HepG2 (cell line): ENCODE measurements around the gene KIF24. TPM values are rescaled to one million over a fixed set of nuclear protein-coding genes. Genes with fewer than 3 reads are reported as not detected.

Experiments used
- ATAC-seq: fragments of 200-7000 bp; cut with Tn5 transposase; 3 replicates; pipeline ENCODE4 v1.9.1; 2020; ENCODE audit warnings: mild to moderate bottlenecking, moderate library complexity
- BruUV-seq: library from RNA; stranded (reverse); fragments of 400-500 nt; replicated peaks from 2 replicates; lab custom pipeline; 2021; lab: Mats Ljungman, UMichigan
- CTCF ChIA-PET: fragments of 300-600 bp; formaldehyde crosslinking; extraction: SDS; loops from one replicate; lab custom pipeline; 2021; ENCODE audit warnings: low total read pairs, inconsistent platforms, low intra/inter-chr PET ratio; lab: Yijun Ruan, JAX
- POLR2A ChIA-PET: fragments of 350-600 bp; sonication (Branson Sonifier 250); formaldehyde crosslinking; loops from one replicate; lab custom pipeline; 2020; ENCODE audit warnings: antibody characterized with exemption, inconsistent platforms; lab: Yijun Ruan, JAX
- DNase-seq: peaks from one replicate; pipeline ENCODE4 v3.0.0-alpha.2; 2015; ENCODE audit warnings: low spot score
- FAIRE-seq: peaks from 3 replicates; lab custom pipeline; 2011; peaks lifted over from hg19 to GRCh38; lab: Jason Lieb, UNC
- H2AFZ ChIP-seq: one replicate; pipeline ENCODE4 v1.6.1; 2011; ENCODE audit warnings: low read length, inconsistent platforms
- H3K27ac ChIP-seq: fragments of 300-600 bp; 3 replicates; pipeline ENCODE4 v1.8.0; 2011; ENCODE audit warnings: mixed run types, mild to moderate bottlenecking, mixed read lengths, low read length, inconsistent platforms; ENCODE audit not compliant: insufficient read depth; ENCODE audit errors: extremely low read length
- H3K27me3 ChIP-seq, 2 experiments: fragments of 200-600 bp in 1 of 2; 2 replicates in 1 of 2; 3 replicates in 1 of 2; pipeline versions ENCODE4 v1.6.0 to v1.8.0; 2011; ENCODE audit warnings: low read length in 2 of 2, mild to moderate bottlenecking in 2 of 2, moderate library complexity in 2 of 2, inconsistent platforms in 1 of 2; ENCODE audit not compliant: insufficient read depth in 2 of 2, control insufficient read depth in 1 of 2
- H3K36me3 ChIP-seq, 2 experiments: fragments of 200-600 bp in 1 of 2; replicated peaks in 1 of 2; 2 replicates in 1 of 2; 3 replicates in 1 of 2; pipeline versions ENCODE4 v1.5.1 to v1.8.0; 2011; ENCODE audit warnings: low read length in 2 of 2, inconsistent platforms in 1 of 2; ENCODE audit not compliant: insufficient read depth in 2 of 2, control insufficient read depth in 1 of 2
- H3K4me1 ChIP-seq: 2 replicates; pipeline ENCODE4 v1.5.1; 2012; ENCODE audit warnings: low read length, inconsistent platforms; ENCODE audit not compliant: insufficient read depth
- H3K4me2 ChIP-seq: 2 replicates; pipeline ENCODE4 v1.6.0; 2011; ENCODE audit warnings: low read depth, low read length, inconsistent platforms
- H3K4me3 ChIP-seq, 3 experiments: fragments of 200-600 bp in 1 of 3; sonication (generic), shearing (Covaris generic) in 1 of 3; replicated peaks in 1 of 3; 2 replicates each; pipeline ENCODE4 v1.5.1; 2011 to 2016; ENCODE audit warnings: low read length in 3 of 3, inconsistent platforms in 2 of 3, low read depth in 2 of 3, mild to moderate bottlenecking in 2 of 3, control low read depth in 1 of 3, mixed read lengths in 1 of 3; ENCODE audit not compliant: insufficient read depth in 1 of 3
- H3K79me2 ChIP-seq: one replicate; pipeline ENCODE4 v1.6.1; 2011; ENCODE audit warnings: low read length, inconsistent platforms; ENCODE audit not compliant: insufficient read depth
- H3K9ac ChIP-seq: 2 replicates; pipeline ENCODE4 v1.6.0; 2011; ENCODE audit warnings: mild to moderate bottlenecking, low read depth, low read length, inconsistent platforms; ENCODE audit not compliant: insufficient read depth
- H3K9me3 ChIP-seq: 2 replicates; pipeline ENCODE4 v1.5.1; 2012; ENCODE audit warnings: mild to moderate bottlenecking, low read length
- H4K20me1 ChIP-seq: 2 replicates; pipeline ENCODE4 v1.6.0; 2011; ENCODE audit warnings: inconsistent platforms, mild to moderate bottlenecking, low read length, moderate library complexity; ENCODE audit not compliant: insufficient read depth
- ETV5 ChIP-seq: IDR thresholded peaks from 2 replicates; pipeline ENCODE4 v1.6.1; 2018; ENCODE audit warnings: missing biosample characterization, missing genetic modification reagents, inconsistent platforms, borderline replicate concordance
- GTF3A ChIP-seq: sonication (generic); formaldehyde crosslinking; conservative IDR thresholded peaks from 2 replicates; pipeline ENCODE4 v1.4.0; 2020; ENCODE audit warnings: mild to moderate bottlenecking, missing genetic modification reagents
- KDM3A ChIP-seq: IDR thresholded peaks from 2 replicates; pipeline ENCODE4 v1.6.1; 2018; ENCODE audit warnings: low read depth, missing compliant biosample characterization
- KIAA2018 ChIP-seq: sonication (generic); formaldehyde crosslinking; IDR thresholded peaks from 2 replicates; pipeline ENCODE4 v1.5.0; 2020; ENCODE audit warnings: mild to moderate bottlenecking, missing genetic modification reagents, borderline replicate concordance
- MEIS1 ChIP-seq: sonication (generic); formaldehyde crosslinking; IDR thresholded peaks from 2 replicates; pipeline ENCODE4 v1.9.0; 2021; ENCODE audit warnings: mild to moderate bottlenecking, missing genetic modification reagents, moderate library complexity, borderline replicate concordance
- RBM39 ChIP-seq: fragments of 200-400 bp; formaldehyde crosslinking; IDR thresholded peaks from one replicate; pipeline ENCODE4 v1.6.1; 2018; ENCODE audit warnings: antibody characterized with exemption, mild to moderate bottlenecking, low read depth, low read length; ENCODE audit not compliant: poor library complexity, severe bottlenecking
- ZNF383 ChIP-seq: sonication (generic); formaldehyde crosslinking; IDR thresholded peaks from 2 replicates; pipeline ENCODE4 v1.4.0; 2020; ENCODE audit warnings: missing genetic modification reagents, mild to moderate bottlenecking, borderline replicate concordance
- ZNF678 ChIP-seq: sonication (generic); formaldehyde crosslinking; IDR thresholded peaks from 2 replicates; pipeline ENCODE4 v1.4.0; 2020; ENCODE audit warnings: mild to moderate bottlenecking, missing genetic modification reagents
- WGBS: methylation state at CpG from one replicate; pipeline ENCODE4 v1.1.6; 2017; ENCODE audit warnings: low lambda C conversion rate; 5-methylcytosine and 5-hydroxymethylcytosine counted together
- in situ Hi-C: cut with HindIII; loops from 2 replicates; pipeline ENCODE4 v1.10.0; 2017; ENCODE audit warnings: low pct_unique_long_range_greater_than_20kb; ENCODE audit not compliant: extremely low pct_ligation_motif_present
- intact Hi-C: fragments of 100-400 bp; cut with micrococcal nuclease; formaldehyde crosslinking; loops from one replicate; pipeline ENCODE4 v1.10.0; 2022; ENCODE audit not compliant: unreplicated experiment
- polyA plus RNA-seq, 8 experiments: library from polyadenylated mRNA; depleted of rRNA in 3 of 8; stranded (reverse) in 7 of 8; unstranded in 1 of 8; fragments of >200 nt; fragmentation: Illumina TruSeq in 4 of 8; extraction: Trizol in 4 of 8; gene quantifications; 2 replicates each; pipeline versions ENCODE4 v1.2.1 to v1.2.3, GENCODE V29; 2011 to 2016; ENCODE audit warnings: low read depth in 4 of 8, missing spikeins in 1 of 8, mixed read lengths in 1 of 8; ENCODE audit not compliant: insufficient read depth in 1 of 8
- total RNA-seq, 5 experiments: library from RNA; depleted of rRNA; stranded (reverse); fragments of >200 nt; fragmentation: Illumina TruSeq; extraction: Trizol; gene quantifications; 2 replicates each; pipeline ENCODE4 v1.2.3, GENCODE V29; 2016; ENCODE audit warnings: low read depth in 1 of 5

KIF24 gene
- total and polyA plus RNA-seq, 2 of the 13 experiments (the other 11 are each of a cell fraction or from before 2014, with no cell fraction given): 1.1 to 3.0 TPM

GRCh38 chr9:34343090-34343489 is 14.0 kb upstream of the KIF24 start:
- no peaks in the 10 kb centered on the region for H3K27me3 ChIP-seq
- no peaks in the 10 kb centered on the region for H4K20me1 ChIP-seq
- TF ChIP-seq MEIS1 (CRISPR knock-in tag): 0 out of 2 replicates have a peak, but pooled peaks have one; percentile 40
- TF ChIP-seq ZNF383: no peak
- TF ChIP-seq, all 625 proteins: peak for 1
- 96% methylated on average over 5 of the region's 5 CpGs for WGBS
- no peak for FAIRE-seq
- in situ Hi-C loops: no loop called here
- Histone ChIP-seq H2AFZ (no peak overlapping the region), H3K9ac (no peak overlapping the region), H3K4me1 (peaks cover 50% of the 10 kb centered on the region), H3K79me2 (no peaks in the 10 kb centered on the region), H3K36me3 (peaks cover 15 to 16% of the 10 kb centered on the region in 2 experiments), H3K9me3 (no peaks in the 10 kb centered on the region), H3K27ac (peak overlapping the region; percentile 47), H3K4me3 (no peak overlapping the region), H3K4me2 (no peak overlapping the region)
- ATAC-seq: no peak
- DNase-seq: no peak
- intact Hi-C loops: no loop called here
- ChIA-PET POLR2A (interaction anchor here (1.0 to 2.8 kb wide), 3 partner anchors 9 to 37 kb away, joined by 5 to 7 read pairs (median 5); partner anchors contain the start of gene MYORG), CTCF (no interaction called here)
- no TSS peak for BruUV-seq

- Histone ChIP-seq H4K20me1 (no peaks in the 10 kb centered on the region), H3K27me3 (no peaks in the 10 kb centered on the region), H2AFZ (no peak overlapping the region), H3K27ac (no peak overlapping the region), H3K36me3 (peaks cover 15 to 16% of the 10 kb centered on the region in 2 experiments), H3K9me3 (no peaks in the 10 kb centered on the region), H3K9ac (no peak overlapping the region), H3K4me3 (no peak overlapping the region), H3K4me2 (no peak overlapping the region), H3K79me2 (no peaks in the 10 kb centered on the region), H3K4me1 (peaks cover 37% of the 10 kb centered on the region)
- no peak for DNase-seq
- WGBS: 89% methylated on average over 5 of the region's 7 CpGs
- no TSS peak for BruUV-seq
- POLR2A ChIA-PET: interaction anchor here (2.8 kb wide), 1 partner anchor 35 kb away, joined by 7 read pairs; the partner anchor contains the start of gene MYORG
- no peak for ATAC-seq
- CTCF ChIA-PET: no interaction called here
- in situ Hi-C loops (no loop called here), intact Hi-C loops (no loop called here)
- FAIRE-seq: no peak
- TF ChIP-seq ZNF678 (CRISPR knock-in tag): no peak
- no peak for TF ChIP-seq GTF3A (CRISPR knock-in tag)
- no peak for TF ChIP-seq KIAA2018
- no peak for TF ChIP-seq KDM3A (CRISPR knock-in tag)
- TF ChIP-seq ETV5 (CRISPR knock-in tag): no peak
- no peak for TF ChIP-seq RBM39
Observed at GRCh38 chr9:34341659-34342295, 12.7 kb upstream of the KIF24 start.
